Panc1 (cell line): ENCODE measurements around the gene CA12. TPM values are rescaled to one million over a fixed set of nuclear protein-coding genes. Genes with fewer than 3 reads are reported as not detected.

ENCODE experiments used
- ATAC-seq: fragments of 200-7000 bp; cut with Tn5 transposase; 2 replicates; pipeline ENCODE4 v1.9.1; 2020; ENCODE audit warnings: mild to moderate bottlenecking, moderate library complexity
- BruUV-seq: library from RNA; stranded (reverse); fragments of 400-500 nt; replicated peaks from 2 replicates; lab custom pipeline; 2021; lab: Mats Ljungman, UMichigan
- CTCF ChIA-PET: fragments of 300-600 bp; sonication (Branson Sonifier 250); formaldehyde crosslinking; loops from one replicate; lab custom pipeline; 2022; ENCODE audit warnings: antibody characterized with exemption; lab: Charles Lee
- POLR2A ChIA-PET: fragments of 300-600 bp; sonication (Branson Sonifier 250); formaldehyde crosslinking; loops from one replicate; lab custom pipeline; 2022; ENCODE audit warnings: antibody characterized with exemption; lab: Charles Lee
- DNase-seq: peaks from one replicate; pipeline ENCODE4 v3.0.0-alpha.2; 2010; ENCODE audit warnings: low read depth, low spot score
- H3K27ac ChIP-seq: 2 replicates; pipeline ENCODE4 v1.5.1; 2011; ENCODE audit warnings: mild to moderate bottlenecking, low read length, inconsistent platforms
- H3K27me3 ChIP-seq: fragments of 200-500 bp; sonication (Bioruptor generic); 2 replicates; pipeline ENCODE4 v1.6.0; 2014; ENCODE audit warnings: low read length, inconsistent platforms; ENCODE audit not compliant: control insufficient read depth, insufficient read depth
- H3K36me3 ChIP-seq: fragments of 200-500 bp; sonication (Bioruptor generic); 2 replicates; pipeline ENCODE4 v1.5.1; 2014; ENCODE audit warnings: inconsistent platforms, mild to moderate bottlenecking, low read length, moderate library complexity; ENCODE audit not compliant: control insufficient read depth, insufficient read depth
- H3K4me1 ChIP-seq: 2 replicates; pipeline ENCODE4 v1.5.1; 2011; ENCODE audit warnings: inconsistent platforms, mild to moderate bottlenecking, low read length, moderate library complexity; ENCODE audit not compliant: control insufficient read depth, insufficient read depth
- H3K4me3 ChIP-seq, 2 experiments: 2 replicates each; pipeline ENCODE4 v1.5.1; 2011 to 2012; ENCODE audit warnings: low read depth in 2 of 2, low read length in 2 of 2, mild to moderate bottlenecking in 2 of 2, inconsistent platforms in 1 of 2, moderate library complexity in 1 of 2
- H3K9me3 ChIP-seq: fragments of 200-500 bp; sonication (Bioruptor generic); 2 replicates; pipeline ENCODE4 v1.5.1; 2014; ENCODE audit warnings: low read depth, mild to moderate bottlenecking, inconsistent platforms, low read length, moderate library complexity; ENCODE audit not compliant: control insufficient read depth, insufficient read depth
- POLR2AphosphoS5 ChIP-seq: IDR thresholded peaks from 2 replicates; pipeline ENCODE4 v1.6.1; 2012; ENCODE audit warnings: mild to moderate bottlenecking, low read depth, low read length, moderate library complexity
- SIN3A ChIP-seq: IDR thresholded peaks from 2 replicates; pipeline ENCODE4 v1.6.1; 2012; ENCODE audit warnings: low read depth, mild to moderate bottlenecking, low read length, moderate library complexity, borderline replicate concordance; ENCODE audit not compliant: insufficient read depth
- TCF7L2 ChIP-seq: IDR thresholded peaks from 2 replicates; pipeline ENCODE4 v1.6.1; 2011; ENCODE audit warnings: mild to moderate bottlenecking, low read depth, low read length, inconsistent platforms
- in situ Hi-C: cut with HindIII; loops from 2 replicates; pipeline ENCODE4 v1.10.0; 2016; ENCODE audit warnings: low sequenced_read_pairs, low pct_unique_long_range_greater_than_20kb
- intact Hi-C: fragments of 100-400 bp; cut with micrococcal nuclease; formaldehyde crosslinking; loops from one replicate; pipeline ENCODE4 v1.10.0; 2022; ENCODE audit not compliant: unreplicated experiment
- total RNA-seq: library from RNA; stranded (reverse); gene quantifications from one replicate; pipeline ENCODE4 v1.2.1, GENCODE V29; 2021; ENCODE audit not compliant: unreplicated experiment
- TF ChIP-seq, protein P1 (sequence below), 2 experiments: IDR thresholded peaks; 2 replicates each; pipeline ENCODE4 v1.6.1; 2011 to 2012; ENCODE audit warnings: low read depth in 2 of 2, control low read depth in 1 of 2, low read length in 1 of 2, mild to moderate bottlenecking in 1 of 2, moderate library complexity in 1 of 2; ENCODE audit not compliant: insufficient read depth in 1 of 2
- TF ChIP-seq, protein P2 (sequence below): fragments of 450-650 bp; IDR thresholded peaks from 2 replicates; pipeline ENCODE4 v1.5.1; 2017; ENCODE audit warnings: mild to moderate bottlenecking

Gene CA12
- total RNA-seq, 1 experiment from 2014 or later, result 0.74 TPM

DNA sequence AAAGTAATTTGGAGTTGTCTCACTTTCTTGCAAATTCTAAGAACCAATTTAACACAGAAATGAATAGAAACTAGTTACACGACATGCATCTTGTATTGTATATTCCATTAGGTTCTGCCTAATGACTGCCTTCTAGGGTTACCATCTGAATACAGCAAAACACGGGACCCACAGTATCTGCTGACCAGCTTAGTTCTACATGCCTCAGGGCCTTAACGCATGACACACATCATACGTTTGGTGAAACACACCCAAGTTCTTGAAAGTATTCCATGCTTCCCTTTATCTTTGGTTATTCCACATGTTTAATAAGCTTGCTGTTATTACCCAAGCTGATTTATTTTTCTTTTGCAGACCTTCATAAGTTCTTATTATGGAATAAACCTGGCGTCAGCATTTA is 76.4 kb downstream of the CA12 start:
- intact Hi-C loops (no loop called here), in situ Hi-C loops (loop anchor here (5.0 kb wide), 1 partner anchor 97 kb away; no protein-coding TSS in a partner anchor)
- BruUV-seq, result no TSS peak
- no peak for ATAC-seq
- no peaks in the 10 kb centered on the region for H3K4me1 ChIP-seq
- ChIA-PET POLR2A (no interaction called here), CTCF (no interaction called here)
- no peak overlapping the region for H3K4me3 ChIP-seq
- no peak overlapping the region for H3K27ac ChIP-seq
- H3K27me3 ChIP-seq, result no peaks in the 10 kb centered on the region
- TF ChIP-seq, protein P1, sequence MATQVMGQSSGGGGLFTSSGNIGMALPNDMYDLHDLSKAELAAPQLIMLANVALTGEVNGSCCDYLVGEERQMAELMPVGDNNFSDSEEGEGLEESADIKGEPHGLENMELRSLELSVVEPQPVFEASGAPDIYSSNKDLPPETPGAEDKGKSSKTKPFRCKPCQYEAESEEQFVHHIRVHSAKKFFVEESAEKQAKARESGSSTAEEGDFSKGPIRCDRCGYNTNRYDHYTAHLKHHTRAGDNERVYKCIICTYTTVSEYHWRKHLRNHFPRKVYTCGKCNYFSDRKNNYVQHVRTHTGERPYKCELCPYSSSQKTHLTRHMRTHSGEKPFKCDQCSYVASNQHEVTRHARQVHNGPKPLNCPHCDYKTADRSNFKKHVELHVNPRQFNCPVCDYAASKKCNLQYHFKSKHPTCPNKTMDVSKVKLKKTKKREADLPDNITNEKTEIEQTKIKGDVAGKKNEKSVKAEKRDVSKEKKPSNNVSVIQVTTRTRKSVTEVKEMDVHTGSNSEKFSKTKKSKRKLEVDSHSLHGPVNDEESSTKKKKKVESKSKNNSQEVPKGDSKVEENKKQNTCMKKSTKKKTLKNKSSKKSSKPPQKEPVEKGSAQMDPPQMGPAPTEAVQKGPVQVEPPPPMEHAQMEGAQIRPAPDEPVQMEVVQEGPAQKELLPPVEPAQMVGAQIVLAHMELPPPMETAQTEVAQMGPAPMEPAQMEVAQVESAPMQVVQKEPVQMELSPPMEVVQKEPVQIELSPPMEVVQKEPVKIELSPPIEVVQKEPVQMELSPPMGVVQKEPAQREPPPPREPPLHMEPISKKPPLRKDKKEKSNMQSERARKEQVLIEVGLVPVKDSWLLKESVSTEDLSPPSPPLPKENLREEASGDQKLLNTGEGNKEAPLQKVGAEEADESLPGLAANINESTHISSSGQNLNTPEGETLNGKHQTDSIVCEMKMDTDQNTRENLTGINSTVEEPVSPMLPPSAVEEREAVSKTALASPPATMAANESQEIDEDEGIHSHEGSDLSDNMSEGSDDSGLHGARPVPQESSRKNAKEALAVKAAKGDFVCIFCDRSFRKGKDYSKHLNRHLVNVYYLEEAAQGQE (IDR thresholded peaks at IDR 0.05; ENCODE audit: insufficient read depth in 1 of 2, low read depth in 2 of 2, low read length in 1 of 2), result no peak
- H3K9me3 ChIP-seq, result no peaks in the 10 kb centered on the region
- DNase-seq, result no peak
- no peaks in the 10 kb centered on the region for H3K36me3 ChIP-seq

DNA sequence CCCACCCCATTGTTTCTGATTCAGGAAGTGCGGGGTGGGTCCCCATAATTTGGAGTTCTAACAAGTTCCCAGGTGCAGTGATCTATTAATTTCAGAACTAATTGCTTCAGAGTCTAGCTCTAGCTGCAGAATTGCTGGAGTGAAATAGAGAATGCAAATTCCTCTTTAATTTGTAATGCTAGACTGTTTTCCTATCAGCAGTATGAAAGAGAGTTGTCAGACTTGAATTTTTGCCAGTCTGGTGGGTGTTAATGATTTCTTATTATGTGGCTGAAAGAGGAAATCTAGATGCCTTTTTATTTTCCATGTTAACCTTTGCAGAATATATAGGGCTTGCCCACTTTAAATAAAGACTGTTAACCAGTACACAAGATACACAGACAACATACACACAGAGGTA is 80.6 kb downstream of the CA12 start:
- intact Hi-C loops, result no loop called here
- no peaks in the 10 kb centered on the region for H3K36me3 ChIP-seq
- H3K9me3 ChIP-seq, result no peaks in the 10 kb centered on the region
- H3K27ac ChIP-seq, result no peak overlapping the region
- DNase-seq (no peak), ATAC-seq (no peak)
- in situ Hi-C loops, result no loop called here
- no peak overlapping the region for H3K4me3 ChIP-seq
- ChIA-PET CTCF (interaction anchor here (0.6 kb wide), 1 partner anchor 107 kb away, joined by 3 read pairs; no protein-coding TSS in a partner anchor), POLR2A (no interaction called here)
- BruUV-seq, result no TSS peak
- H3K4me1 ChIP-seq, result no peaks in the 10 kb centered on the region
- TF ChIP-seq, protein P2, sequence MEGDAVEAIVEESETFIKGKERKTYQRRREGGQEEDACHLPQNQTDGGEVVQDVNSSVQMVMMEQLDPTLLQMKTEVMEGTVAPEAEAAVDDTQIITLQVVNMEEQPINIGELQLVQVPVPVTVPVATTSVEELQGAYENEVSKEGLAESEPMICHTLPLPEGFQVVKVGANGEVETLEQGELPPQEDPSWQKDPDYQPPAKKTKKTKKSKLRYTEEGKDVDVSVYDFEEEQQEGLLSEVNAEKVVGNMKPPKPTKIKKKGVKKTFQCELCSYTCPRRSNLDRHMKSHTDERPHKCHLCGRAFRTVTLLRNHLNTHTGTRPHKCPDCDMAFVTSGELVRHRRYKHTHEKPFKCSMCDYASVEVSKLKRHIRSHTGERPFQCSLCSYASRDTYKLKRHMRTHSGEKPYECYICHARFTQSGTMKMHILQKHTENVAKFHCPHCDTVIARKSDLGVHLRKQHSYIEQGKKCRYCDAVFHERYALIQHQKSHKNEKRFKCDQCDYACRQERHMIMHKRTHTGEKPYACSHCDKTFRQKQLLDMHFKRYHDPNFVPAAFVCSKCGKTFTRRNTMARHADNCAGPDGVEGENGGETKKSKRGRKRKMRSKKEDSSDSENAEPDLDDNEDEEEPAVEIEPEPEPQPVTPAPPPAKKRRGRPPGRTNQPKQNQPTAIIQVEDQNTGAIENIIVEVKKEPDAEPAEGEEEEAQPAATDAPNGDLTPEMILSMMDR, result no peak
- TF ChIP-seq SIN3A, result no peak
- TF ChIP-seq, protein P1 (IDR thresholded peaks at IDR 0.05; ENCODE audit: insufficient read depth in 1 of 2, low read depth in 2 of 2, low read length in 1 of 2), result no peak
- no peak for TF ChIP-seq POLR2AphosphoS5
- TF ChIP-seq TCF7L2, result no peak
- no peaks in the 10 kb centered on the region for H3K27me3 ChIP-seq
